Osteoblast (primary cell): ENCODE data around the gene PRPF18. TPM values are rescaled to one million over a fixed set of nuclear protein-coding genes. Genes with fewer than 3 reads are reported as not detected.

Experiments
- DNase-seq: peaks from one replicate; pipeline ENCODE4 v3.0.0; 2011; ENCODE audit warnings: low spot score, mixed read lengths; ENCODE audit not compliant: insufficient read length; ENCODE audit errors: missing footprints
- H2AFZ ChIP-seq: 2 replicates; pipeline ENCODE4 v1.6.0; 2011; ENCODE audit warnings: mild to moderate bottlenecking, low read length
- H3K27ac ChIP-seq: 2 replicates; pipeline ENCODE4 v1.5.1; 2011; ENCODE audit warnings: mild to moderate bottlenecking, low read depth, low read length, moderate library complexity
- H3K27me3 ChIP-seq: 2 replicates; pipeline ENCODE4 v1.6.0; 2012; ENCODE audit warnings: mild to moderate bottlenecking, control low read depth, inconsistent platforms, low read length, moderate library complexity; ENCODE audit not compliant: insufficient read depth
- H3K36me3 ChIP-seq: 2 replicates; pipeline ENCODE4 v1.5.1; 2011; ENCODE audit warnings: mild to moderate bottlenecking, low read length, control low read depth, moderate library complexity; ENCODE audit not compliant: insufficient read depth
- H3K4me1 ChIP-seq: 2 replicates; pipeline ENCODE4 v1.5.1; 2011; ENCODE audit warnings: mild to moderate bottlenecking, low read length, control low read depth, moderate library complexity; ENCODE audit not compliant: insufficient read depth
- H3K4me2 ChIP-seq: 2 replicates; pipeline ENCODE4 v1.6.0; 2011; ENCODE audit warnings: mild to moderate bottlenecking, low read length; ENCODE audit not compliant: insufficient read depth
- H3K4me3 ChIP-seq: fragments of 200-600 bp; sonication (generic); 3 replicates; pipeline ENCODE4 v1.5.1; 2012; ENCODE audit warnings: mild to moderate bottlenecking, low read length, inconsistent platforms; ENCODE audit not compliant: insufficient read depth
- H3K79me2 ChIP-seq: 2 replicates; pipeline ENCODE4 v1.6.0; 2012; ENCODE audit warnings: mild to moderate bottlenecking, low read length, control low read depth, inconsistent platforms; ENCODE audit not compliant: insufficient read depth
- H3K9me3 ChIP-seq: 2 replicates; pipeline ENCODE4 v1.5.1; 2011; ENCODE audit warnings: low read depth, low read length, control low read depth
- H4K20me1 ChIP-seq: 2 replicates; pipeline ENCODE4 v1.6.0; 2012; ENCODE audit warnings: mild to moderate bottlenecking, low read length, control low read depth; ENCODE audit not compliant: insufficient read depth
- total RNA-seq: library from RNA; depleted of rRNA; stranded (reverse); fragments of >200 nt; gene quantifications from 2 replicates; pipeline ENCODE4 v1.2.3, GENCODE V29; 2012
- TF ChIP-seq, protein P1 (sequence below): IDR thresholded peaks from 2 replicates; pipeline ENCODE4 v1.5.1; 2011; ENCODE audit warnings: mild to moderate bottlenecking, low read depth, low read length, moderate library complexity; ENCODE audit errors: extremely low read depth

PRPF18 gene
- total RNA-seq, 1 donor, result 39.8 TPM

DNA sequence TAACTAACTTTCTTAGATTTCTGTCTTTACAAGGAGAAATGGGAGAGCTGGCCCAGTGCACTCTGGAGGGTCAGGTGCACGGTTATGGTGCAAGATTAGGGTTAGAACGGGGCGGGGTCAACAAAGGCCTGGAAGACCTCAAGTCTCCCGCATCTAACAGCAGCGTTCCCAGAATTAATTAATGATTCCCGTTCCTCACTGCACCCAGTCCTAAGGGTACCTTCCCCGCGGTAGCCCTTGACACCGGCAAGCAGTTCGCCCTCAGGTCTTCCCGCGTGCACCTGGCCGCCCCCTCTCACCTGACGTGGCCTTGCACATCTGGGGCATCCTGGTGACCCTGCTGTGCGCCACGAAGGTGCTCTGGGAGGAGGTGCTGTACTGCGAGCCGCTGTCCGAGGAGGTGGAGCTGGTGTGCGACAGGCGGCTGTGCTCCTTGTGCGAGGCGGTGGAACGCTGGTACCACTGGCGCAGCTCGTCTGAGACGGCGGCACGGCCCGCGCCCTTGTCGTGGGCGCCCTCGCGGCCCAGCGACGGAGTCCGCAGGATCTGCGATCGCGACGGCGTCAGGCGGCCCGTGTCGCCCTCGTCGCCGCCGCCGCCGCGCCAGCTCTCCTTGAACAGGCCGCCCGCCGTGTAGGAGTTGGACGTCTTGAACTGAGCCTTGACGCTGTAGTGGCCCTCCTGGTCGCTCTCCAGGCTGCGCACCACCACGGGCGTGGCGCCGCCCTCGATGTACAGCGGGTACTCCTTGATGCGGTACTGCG, 69.8 kb downstream of the PRPF18 start:
- no peaks in the 10 kb centered on the region for H3K9me3 ChIP-seq
- H3K36me3 ChIP-seq, result peaks cover 83% of the 10 kb centered on the region
- no peaks in the 10 kb centered on the region for H3K27me3 ChIP-seq
- H2AFZ ChIP-seq, result no peak overlapping the region
- H3K79me2 ChIP-seq, result peaks cover 4% of the 10 kb centered on the region
- no peak overlapping the region for H3K4me3 ChIP-seq
- H3K27ac ChIP-seq, result no peak overlapping the region
- TF ChIP-seq, protein P1, sequence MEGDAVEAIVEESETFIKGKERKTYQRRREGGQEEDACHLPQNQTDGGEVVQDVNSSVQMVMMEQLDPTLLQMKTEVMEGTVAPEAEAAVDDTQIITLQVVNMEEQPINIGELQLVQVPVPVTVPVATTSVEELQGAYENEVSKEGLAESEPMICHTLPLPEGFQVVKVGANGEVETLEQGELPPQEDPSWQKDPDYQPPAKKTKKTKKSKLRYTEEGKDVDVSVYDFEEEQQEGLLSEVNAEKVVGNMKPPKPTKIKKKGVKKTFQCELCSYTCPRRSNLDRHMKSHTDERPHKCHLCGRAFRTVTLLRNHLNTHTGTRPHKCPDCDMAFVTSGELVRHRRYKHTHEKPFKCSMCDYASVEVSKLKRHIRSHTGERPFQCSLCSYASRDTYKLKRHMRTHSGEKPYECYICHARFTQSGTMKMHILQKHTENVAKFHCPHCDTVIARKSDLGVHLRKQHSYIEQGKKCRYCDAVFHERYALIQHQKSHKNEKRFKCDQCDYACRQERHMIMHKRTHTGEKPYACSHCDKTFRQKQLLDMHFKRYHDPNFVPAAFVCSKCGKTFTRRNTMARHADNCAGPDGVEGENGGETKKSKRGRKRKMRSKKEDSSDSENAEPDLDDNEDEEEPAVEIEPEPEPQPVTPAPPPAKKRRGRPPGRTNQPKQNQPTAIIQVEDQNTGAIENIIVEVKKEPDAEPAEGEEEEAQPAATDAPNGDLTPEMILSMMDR, result no peak
- H3K4me2 ChIP-seq, result no peak overlapping the region
- H4K20me1 ChIP-seq, result peaks cover 14% of the 10 kb centered on the region
- peaks cover 14% of the 10 kb centered on the region for H3K4me1 ChIP-seq
- DNase-seq, result peak; percentile 71

GRCh38 chr10:13657101-13657680, 70.4 kb downstream of the PRPF18 start:
- Histone ChIP-seq H3K79me2 (peaks cover 2% of the 10 kb centered on the region), H3K4me3 (no peak overlapping the region), H3K36me3 (peaks cover 82% of the 10 kb centered on the region), H3K27me3 (no peaks in the 10 kb centered on the region), H3K4me2 (no peak overlapping the region), H3K27ac (no peak overlapping the region), H3K9me3 (no peaks in the 10 kb centered on the region), H3K4me1 (peaks cover 14% of the 10 kb centered on the region), H4K20me1 (peaks cover 10% of the 10 kb centered on the region), H2AFZ (no peak overlapping the region)
- TF ChIP-seq, protein P1, result no peak
- DNase-seq, result peak; percentile 79

- Histone ChIP-seq H3K4me3 (no peak overlapping the region), H2AFZ (no peak overlapping the region), H3K36me3 (peaks cover 80% of the 10 kb centered on the region), H3K27me3 (no peaks in the 10 kb centered on the region), H3K4me1 (peaks cover 14% of the 10 kb centered on the region), H3K9me3 (no peaks in the 10 kb centered on the region), H3K79me2 (peaks cover 2% of the 10 kb centered on the region), H3K4me2 (no peak overlapping the region), H3K27ac (no peak overlapping the region), H4K20me1 (peaks cover 4% of the 10 kb centered on the region)
- peak; percentile 71 for DNase-seq
- TF ChIP-seq, protein P1, result no peak
These were observed 71.5 kb downstream of the PRPF18 start for GRCh38 chr10:13658264-13658663.
